Endothelial cell (in vitro differentiated cells): ENCODE results near the gene S100A11. TPM values are rescaled to one million over a fixed set of nuclear protein-coding genes. Genes with fewer than 3 reads are reported as not detected.

ENCODE experiments used
- DNase-seq: peaks from one replicate; pipeline ENCODE4 v3.0.0; 2021; ENCODE audit warnings: low spot score
- H3K27ac Mint-ChIP-seq: one replicate; pipeline ENCODE4 v1.8.0; 2021; ENCODE audit warnings: mixed read lengths, inconsistent platforms; ENCODE audit not compliant: unreplicated experiment
- H3K27me3 Mint-ChIP-seq: one replicate; pipeline ENCODE4 v1.8.0; 2021; ENCODE audit warnings: mild to moderate bottlenecking, moderate library complexity, mixed read lengths, inconsistent platforms; ENCODE audit not compliant: unreplicated experiment
- H3K36me3 Mint-ChIP-seq: one replicate; pipeline ENCODE4 v1.8.0; 2021; ENCODE audit warnings: mild to moderate bottlenecking, low read depth, mixed read lengths, inconsistent platforms; ENCODE audit not compliant: unreplicated experiment
- H3K4me1 Mint-ChIP-seq: one replicate; pipeline ENCODE4 v1.8.0; 2021; ENCODE audit warnings: mild to moderate bottlenecking, mixed read lengths, inconsistent platforms; ENCODE audit not compliant: unreplicated experiment
- H3K4me3 Mint-ChIP-seq: one replicate; pipeline ENCODE4 v1.8.0; 2021; ENCODE audit warnings: mild to moderate bottlenecking, mixed read lengths, inconsistent platforms; ENCODE audit not compliant: unreplicated experiment
- H3K9me3 Mint-ChIP-seq: one replicate; pipeline ENCODE4 v1.8.0; 2021; ENCODE audit warnings: mixed read lengths, inconsistent platforms; ENCODE audit not compliant: unreplicated experiment
- CTCF ChIP-seq: fragments of 200-600 bp; sonication (generic); IDR thresholded peaks from one replicate; pipeline ENCODE4 v1.5.0; 2021; ENCODE audit warnings: antibody characterized with exemption; ENCODE audit not compliant: unreplicated experiment
- total RNA-seq: library from RNA; stranded (reverse); fragmentation: NEBNext Ultra II Directional; extraction: Animal tissue kit (Norgen Biotek cat#: 25700); gene quantifications from one replicate; pipeline ENCODE4 v1.2.1, GENCODE V29; 2021; ENCODE audit not compliant: unreplicated experiment

S100A11 gene
- total RNA-seq, 1 donor from 2014 or later = 1,124 TPM

GRCh38 chr1:152042030-152042429 lies 5.2 kb upstream of the S100A11 start:
- Mint-ChIP-seq H3K9me3 (no peaks in the 10 kb centered on the region), H3K27me3 (peaks cover 1% of the 10 kb centered on the region), H3K27ac (no peak overlapping the region), H3K4me1 (peaks cover 21% of the 10 kb centered on the region), H3K4me3 (no peak overlapping the region), H3K36me3 (no peaks in the 10 kb centered on the region)
- no peak for DNase-seq
- no peak for TF ChIP-seq CTCF

- no peak for TF ChIP-seq CTCF
These were observed 3.1 kb upstream of the S100A11 start for GRCh38 chr1:152039886-152040285.

GRCh38 chr1:152039461-152039860 lies 2.7 kb upstream of the S100A11 start:
- Mint-ChIP-seq H3K4me3 (no peak overlapping the region), H3K4me1 (peaks cover 28% of the 10 kb centered on the region), H3K27ac (no peak overlapping the region), H3K9me3 (no peaks in the 10 kb centered on the region), H3K27me3 (peaks cover 12% of the 10 kb centered on the region), H3K36me3 (peaks cover 11% of the 10 kb centered on the region)
- TF ChIP-seq CTCF = no peak
- DNase-seq = no peak

More at GRCh38 chr1:152039886-152040285, 3.1 kb upstream of the S100A11 start:
- no peaks in the 10 kb centered on the region for H3K9me3 Mint-ChIP-seq
- peaks cover 12% of the 10 kb centered on the region for H3K27me3 Mint-ChIP-seq
- H3K4me1 Mint-ChIP-seq = peaks cover 31% of the 10 kb centered on the region
- H3K4me3 Mint-ChIP-seq = no peak overlapping the region
- no peak overlapping the region for H3K27ac Mint-ChIP-seq
- DNase-seq = no peak
- H3K36me3 Mint-ChIP-seq = peaks cover 11% of the 10 kb centered on the region

GRCh38 chr1:152038871-152039270 lies 2.1 kb upstream of the S100A11 start:
- H3K27me3 Mint-ChIP-seq = peaks cover 10% of the 10 kb centered on the region
- peaks cover 12% of the 10 kb centered on the region for H3K36me3 Mint-ChIP-seq
- no peak overlapping the region for H3K4me3 Mint-ChIP-seq
- H3K9me3 Mint-ChIP-seq = no peaks in the 10 kb centered on the region
- H3K4me1 Mint-ChIP-seq = peaks cover 27% of the 10 kb centered on the region
- TF ChIP-seq CTCF = no peak
- no peak for DNase-seq
- no peak overlapping the region for H3K27ac Mint-ChIP-seq

- peak; percentile 18 for DNase-seq
- Mint-ChIP-seq H3K27ac (peak overlapping the region; percentile 99), H3K4me3 (peak overlapping the region; percentile 100), H3K9me3 (no peaks in the 10 kb centered on the region), H3K36me3 (peaks cover 32% of the 10 kb centered on the region), H3K4me1 (peaks cover 37% of the 10 kb centered on the region), H3K27me3 (peaks cover 14% of the 10 kb centered on the region)
- no peak for TF ChIP-seq CTCF
These were observed 1.1 kb downstream of the S100A11 start for GRCh38 chr1:152035539-152036266.
